HCT116 (cell line): ENCODE measurements around the gene UPF2. TPM values are rescaled to one million over a fixed set of nuclear protein-coding genes. Genes with fewer than 3 reads are reported as not detected.

ENCODE experiments used
- ATAC-seq: fragments of 200-7000 bp; cut with Tn5 transposase; 2 replicates; pipeline ENCODE4 v1.9.1; 2020; ENCODE audit warnings: mild to moderate bottlenecking, moderate library complexity
- BruUV-seq: library from RNA; stranded (reverse); fragments of 400-500 nt; replicated peaks from 2 replicates; lab custom pipeline; 2021; lab: Mats Ljungman, UMichigan
- CTCF ChIA-PET: fragments of 300-600 bp; sonication (Branson Sonifier 250); formaldehyde crosslinking; loops from one replicate; lab custom pipeline; 2021; ENCODE audit warnings: antibody characterized with exemption; lab: Charles Lee
- POLR2A ChIA-PET: fragments of 300-600, 350-600 bp; sonication (Branson Sonifier 250); formaldehyde crosslinking; loops from one replicate; lab custom pipeline; 2021; ENCODE audit warnings: antibody characterized with exemption; lab: Charles Lee
- RAD21 ChIA-PET, 2 experiments: fragments of 300-600 bp; sonication (Branson Sonifier 250); formaldehyde crosslinking; loops; one replicate each; lab custom pipeline; 2023; ENCODE audit warnings: low total read pairs in 2 of 2; ENCODE audit not compliant: uncharacterized antibody in 2 of 2, unreplicated experiment in 2 of 2, low non-redundant PET in 1 of 2; lab: Charles Lee
- DNase-seq: peaks from one replicate; pipeline ENCODE4 v3.0.0-alpha.2; 2010; ENCODE audit warnings: low read depth, low spot score
- H2AFZ ChIP-seq: fragments of 200-600 bp; shearing (Covaris generic), sonication (generic); 2 replicates; pipeline ENCODE4 v1.6.1; 2017; ENCODE audit warnings: low read depth, mixed run types, mixed read lengths, antibody characterized with exemption, low read length; ENCODE audit not compliant: poor library complexity, severe bottlenecking
- H3K27ac ChIP-seq: 2 replicates; pipeline ENCODE4 v1.5.1; 2012; ENCODE audit warnings: low read depth, low read length
- H3K27me3 ChIP-seq: fragments of 200-600 bp; sonication (generic); 2 replicates; pipeline ENCODE4 v1.6.1; 2016; ENCODE audit warnings: mixed run types, low read length, mixed read lengths; ENCODE audit not compliant: insufficient read depth
- H3K36me3 ChIP-seq, 2 experiments: fragments of 200-500 bp in 1 of 2; fragments of 200-600 bp in 1 of 2; sonication (Bioruptor generic) in 1 of 2; sonication (generic) in 1 of 2; 2 replicates each; pipeline versions ENCODE4 v1.5.1 to v1.6.1; 2014 to 2016; ENCODE audit warnings: low read length in 2 of 2, inconsistent platforms in 1 of 2, mixed read lengths in 1 of 2, mixed run types in 1 of 2; ENCODE audit not compliant: insufficient read depth in 2 of 2, control insufficient read depth in 1 of 2
- H3K4me1 ChIP-seq, 2 experiments: fragments of 200-600 bp in 1 of 2; sonication (generic) in 1 of 2; 2 replicates each; pipeline versions ENCODE4 v1.5.1 to v1.6.1; 2012 to 2017; ENCODE audit warnings: low read length in 2 of 2, inconsistent platforms in 1 of 2, mild to moderate bottlenecking in 1 of 2, mixed read lengths in 1 of 2, mixed run types in 1 of 2, moderate library complexity in 1 of 2; ENCODE audit not compliant: insufficient read depth in 2 of 2, control insufficient read depth in 1 of 2
- H3K4me2 ChIP-seq: fragments of 200-600 bp; sonication (generic); 2 replicates; pipeline ENCODE4 v1.6.1; 2017; ENCODE audit warnings: mixed run types, low read length, mixed read lengths
- H3K4me3 ChIP-seq, 2 experiments: fragments of 200-600 bp in 1 of 2; sonication (generic) in 1 of 2; replicated peaks in 1 of 2; 2 replicates each; pipeline ENCODE4 v1.5.1; 2011 to 2016; ENCODE audit warnings: low read length in 2 of 2, control low read depth in 1 of 2, low read depth in 1 of 2, mild to moderate bottlenecking in 1 of 2, mixed read lengths in 1 of 2, mixed run types in 1 of 2
- H3K79me2 ChIP-seq: fragments of 200-600 bp; sonication (generic); 2 replicates; pipeline ENCODE4 v1.6.1; 2017; ENCODE audit warnings: mild to moderate bottlenecking, mixed run types, low read length, moderate library complexity, mixed read lengths; ENCODE audit not compliant: insufficient read depth
- H3K9ac ChIP-seq: fragments of 200-600 bp; sonication (generic); 2 replicates; pipeline ENCODE4 v1.6.1; 2016; ENCODE audit warnings: low read length, mixed read lengths
- H3K9me2 ChIP-seq: fragments of 200-600 bp; sonication (generic), shearing (Covaris generic); 2 replicates; pipeline ENCODE4 v1.6.1; 2017; ENCODE audit warnings: mixed run types, mild to moderate bottlenecking, moderate library complexity; ENCODE audit not compliant: insufficient read depth
- H3K9me3 ChIP-seq, 2 experiments: fragments of 200-500 bp in 1 of 2; fragments of 200-600 bp in 1 of 2; sonication (Bioruptor generic) in 1 of 2; sonication (generic) in 1 of 2; 2 replicates each; pipeline ENCODE4 v1.6.1; 2014 to 2017; ENCODE audit warnings: low read length in 2 of 2, mixed read lengths in 2 of 2, inconsistent platforms in 1 of 2, low read depth in 1 of 2, mild to moderate bottlenecking in 1 of 2, mixed run types in 1 of 2, moderate library complexity in 1 of 2; ENCODE audit not compliant: control insufficient read depth in 1 of 2, insufficient read depth in 1 of 2
- H4K20me1 ChIP-seq: fragments of 200-600 bp; sonication (generic), shearing (Covaris generic); 2 replicates; pipeline ENCODE4 v1.6.1; 2017; ENCODE audit warnings: mixed run types, mild to moderate bottlenecking, moderate library complexity; ENCODE audit not compliant: insufficient read depth
- CBX3 ChIP-seq: IDR thresholded peaks from 2 replicates; pipeline ENCODE4 v1.6.1; 2012; ENCODE audit warnings: low read depth
- CEBPB ChIP-seq: IDR thresholded peaks from 2 replicates; pipeline ENCODE4 v1.6.1; 2012; ENCODE audit warnings: low read depth
- CTCF ChIP-seq, 3 experiments: fragments of 200-600 bp in 1 of 3; sonication (generic) in 1 of 3; IDR thresholded peaks in 2 of 3; conservative IDR thresholded peaks in 1 of 3; 2 replicates each; pipeline ENCODE4 v1.5.1; 2012 to 2017; ENCODE audit warnings: low read depth in 2 of 3, low read length in 2 of 3, antibody characterized with exemption in 1 of 3, borderline replicate concordance in 1 of 3, control low read depth in 1 of 3, mild to moderate bottlenecking in 1 of 3, mixed read lengths in 1 of 3, mixed run types in 1 of 3, moderate library complexity in 1 of 3; ENCODE audit not compliant: insufficient read depth in 1 of 3
- EGR1 ChIP-seq: IDR thresholded peaks from 2 replicates; pipeline ENCODE4 v1.6.1; 2012; ENCODE audit warnings: low read depth
- ELF1 ChIP-seq: IDR thresholded peaks from 2 replicates; pipeline ENCODE4 v1.6.1; 2012; ENCODE audit warnings: low read depth, borderline replicate concordance
- FOSL1 ChIP-seq: IDR thresholded peaks from 2 replicates; pipeline ENCODE4 v1.6.1; 2012; ENCODE audit warnings: low read depth
- JUND ChIP-seq: IDR thresholded peaks from 2 replicates; pipeline ENCODE4 v1.6.1; 2012
- POLR2A ChIP-seq: IDR thresholded peaks from 2 replicates; pipeline ENCODE4 v1.7.0; 2011; ENCODE audit warnings: borderline replicate concordance; ENCODE audit not compliant: insufficient read depth, insufficient read length; ENCODE audit errors: extremely low read depth
- SIN3A ChIP-seq: IDR thresholded peaks from 2 replicates; pipeline ENCODE4 v1.6.1; 2012; ENCODE audit warnings: low read depth
- SP1 ChIP-seq: IDR thresholded peaks from 2 replicates; pipeline ENCODE4 v1.6.1; 2012; ENCODE audit warnings: low read depth
- TCF7L2 ChIP-seq: IDR thresholded peaks from 2 replicates; pipeline ENCODE4 v1.7.0; 2011; ENCODE audit warnings: borderline replicate concordance, inconsistent platforms; ENCODE audit not compliant: insufficient read depth, insufficient read length; ENCODE audit errors: extremely low read depth
- YY1 ChIP-seq: IDR thresholded peaks from 2 replicates; pipeline ENCODE4 v1.6.1; 2011; ENCODE audit warnings: low read length, low read depth, moderate library complexity, mild to moderate bottlenecking; ENCODE audit not compliant: insufficient replicate concordance; ENCODE audit errors: extremely low read depth
- ZBTB33 ChIP-seq: IDR thresholded peaks from 2 replicates; pipeline ENCODE4 v1.6.1; 2011; ENCODE audit warnings: mild to moderate bottlenecking, low read length, moderate library complexity; ENCODE audit not compliant: insufficient replicate concordance; ENCODE audit errors: extremely low read depth
- ZFX ChIP-seq: fragments of 450-650 bp; IDR thresholded peaks from 2 replicates; pipeline ENCODE4 v1.6.1; 2017
- intact Hi-C: fragments of 100-400 bp; cut with micrococcal nuclease; formaldehyde crosslinking; loops from 2 replicates; pipeline ENCODE4 v1.10.0; 2022
- total RNA-seq: library from RNA; stranded (reverse); gene quantifications from one replicate; pipeline ENCODE4 v1.2.1, GENCODE V29; 2021; ENCODE audit not compliant: unreplicated experiment
- TF ChIP-seq, protein P1 (sequence below): IDR thresholded peaks from 2 replicates; pipeline ENCODE4 v1.6.1; 2012
- TF ChIP-seq, protein P2 (sequence below): IDR thresholded peaks from 2 replicates; pipeline ENCODE4 v1.6.1; 2012

The UPF2 gene
- total RNA-seq, 1 experiment from 2014 or later: 27.3 TPM

GRCh38 chr10:12081879-12082557 lies 39.4 kb upstream of the UPF2 start:
- H3K9ac ChIP-seq: peak overlapping the region; percentile 3; the same call in 1 of the 2 replicates
- no TSS peak for BruUV-seq
- peak overlapping the region; percentile 42 for H3K4me2 ChIP-seq
- ChIA-PET CTCF (no interaction called here), POLR2A (no interaction called here), RAD21 (no interaction called here)
- ATAC-seq (peak; percentile 70), DNase-seq (no peak)
- H3K79me2 ChIP-seq: no peaks in the 10 kb centered on the region
- H4K20me1 ChIP-seq: no peaks in the 10 kb centered on the region
- H3K27ac ChIP-seq: peak overlapping the region; percentile 33
- no peaks in the 10 kb centered on the region for H3K9me3 ChIP-seq
- no peak overlapping the region for H2AFZ ChIP-seq
- H3K9me2 ChIP-seq: no peaks in the 10 kb centered on the region
- H3K27me3 ChIP-seq: no peaks in the 10 kb centered on the region
- no peak overlapping the region for H3K4me3 ChIP-seq
- peaks cover 13 to 16% of the 10 kb centered on the region in 2 experiments for H3K4me1 ChIP-seq
- intact Hi-C loops: no loop called here
- H3K36me3 ChIP-seq: 0 out of 4 replicates have a peak, but pooled peaks cover 0 to 3% of the 10 kb centered on the region in 2 experiments
- peak; percentile 7; the same call in 1 of the 2 replicates for TF ChIP-seq JUND
- peak; percentile 17; the same call in 1 of the 2 replicates for TF ChIP-seq SP1
- TF ChIP-seq ELF1: no peak
- no peak for TF ChIP-seq YY1
- peak; percentile 70 for TF ChIP-seq FOSL1

- Histone ChIP-seq H3K4me1 (peaks cover 13 to 16% of the 10 kb centered on the region in 2 experiments), H3K9ac (peak overlapping the region; percentile 3; the same call in 1 of the 2 replicates), H3K36me3 (no peaks in the 10 kb centered on the region), H4K20me1 (no peaks in the 10 kb centered on the region), H3K9me2 (no peaks in the 10 kb centered on the region), H3K9me3 (no peaks in the 10 kb centered on the region), H3K4me3 (no peak overlapping the region), H3K4me2 (peak overlapping the region; percentile 42), H3K79me2 (no peaks in the 10 kb centered on the region), H3K27me3 (no peaks in the 10 kb centered on the region), H3K27ac (peak overlapping the region; percentile 33), H2AFZ (no peak overlapping the region)
- intact Hi-C loops: no loop called here
- DNase-seq (no peak), ATAC-seq (peak; percentile 18; the same call in 1 of the 2 replicates)
- ChIA-PET CTCF (no interaction called here), POLR2A (no interaction called here), RAD21 (no interaction called here)
- no TSS peak for BruUV-seq
- TF ChIP-seq, protein P1, sequence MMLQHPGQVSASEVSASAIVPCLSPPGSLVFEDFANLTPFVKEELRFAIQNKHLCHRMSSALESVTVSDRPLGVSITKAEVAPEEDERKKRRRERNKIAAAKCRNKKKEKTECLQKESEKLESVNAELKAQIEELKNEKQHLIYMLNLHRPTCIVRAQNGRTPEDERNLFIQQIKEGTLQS: no peak
- TF ChIP-seq YY1: no peak
- TF ChIP-seq SP1: no peak
- no peak for TF ChIP-seq JUND
- no peak for TF ChIP-seq ZBTB33
- TF ChIP-seq CBX3: no peak
- TF ChIP-seq TCF7L2: no peak
- TF ChIP-seq CEBPB: no peak
- no peak for TF ChIP-seq ZFX
- no peak for TF ChIP-seq ELF1
- TF ChIP-seq SIN3A: no peak
- TF ChIP-seq CTCF (IDR thresholded peaks at IDR 0.05 in 2 of 3, conservative IDR thresholded peaks at IDR 0.05 in 1 of 3; ENCODE audit: borderline replicate concordance in 1 of 3, insufficient read depth in 1 of 3, low read depth in 2 of 3, low read length in 2 of 3): no peak
- TF ChIP-seq POLR2A: no peak
- no peak for TF ChIP-seq EGR1
- TF ChIP-seq, protein P2, sequence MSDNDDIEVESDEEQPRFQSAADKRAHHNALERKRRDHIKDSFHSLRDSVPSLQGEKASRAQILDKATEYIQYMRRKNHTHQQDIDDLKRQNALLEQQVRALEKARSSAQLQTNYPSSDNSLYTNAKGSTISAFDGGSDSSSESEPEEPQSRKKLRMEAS: no peak
These were observed 38.9 kb upstream of the UPF2 start for GRCh38 chr10:12081470-12081869.
